ENCODE results near the gene NEK10. TPM values are rescaled to one million over a fixed set of nuclear protein-coding genes. Genes with fewer than 3 reads are reported as not detected.

Gene NEK10
- total and polyA plus RNA-seq, 2 donors (not counting 3 experiments of a cell fraction or from before 2014, with no cell fraction given), result 0.32 to 5.0 TPM

GRCh38 chr3:27285668-27286067 lies 83.5 kb downstream of the NEK10 start:
- intact Hi-C loops (cut with micrococcal nuclease), result no loop called here
- no peaks in the 10 kb centered on the region for H3K9me1 ChIP-seq (replicated peaks; ENCODE audit: control insufficient read depth, extremely low read depth, insufficient read depth, low read length)
- BruUV-seq (replicated peaks), result no TSS peak

More at GRCh38 chr3:27285668-27286067, 83.5 kb downstream of the NEK10 start:
- ChIA-PET POLR2A (no interaction called here), CTCF (interaction anchor here (0.6 kb wide), 1 partner anchor 1223 kb away, joined by 3 read pairs; no protein-coding TSS in a partner anchor)
- Histone ChIP-seq H3K9ac (replicated peaks; ENCODE audit: extremely low read depth, insufficient read depth, low read length) (no peak overlapping the region), H3K9me3 (replicated peaks; ENCODE audit: control insufficient read depth, insufficient read depth, low read length) (no peaks in the 10 kb centered on the region), H2AFZ (ENCODE audit: low read depth, low read length) (no peak overlapping the region), H3K27ac (ENCODE audit: insufficient read depth, low read depth, low read length) (no peak overlapping the region), H3K36me3 (ENCODE audit: control insufficient read depth in 2 of 2, extremely low read depth in 1 of 2, insufficient read depth in 2 of 2, low read length in 2 of 2) (no peaks in the 10 kb centered on the region), H4K20me1 (replicated peaks; ENCODE audit: control insufficient read depth, extremely low read depth, insufficient read depth, low read length) (no peaks in the 10 kb centered on the region), H3K4me3 (replicated peaks in 1 of 3; ENCODE audit: insufficient read depth in 1 of 3, low read depth in 1 of 3, low read length in 3 of 3) (no peak overlapping the region), H3K4me1 (ENCODE audit: control insufficient read depth, extremely low read depth, insufficient read depth, low read length) (no peaks in the 10 kb centered on the region), H3K4me2 (ENCODE audit: insufficient read depth, low read length) (no peak overlapping the region), H3K79me2 (ENCODE audit: control insufficient read depth, insufficient read depth, low read length) (no peaks in the 10 kb centered on the region), H3K27me3 (ENCODE audit: control insufficient read depth in 2 of 2, insufficient read depth in 2 of 2, low read length in 2 of 2) (no peaks in the 10 kb centered on the region)
- FAIRE-seq (no peak), DNase-seq (ENCODE audit: low read depth, low spot score) (no peak)
- no peak for TF ChIP-seq EZH2 (IDR thresholded peaks at IDR 0.05; ENCODE audit: borderline replicate concordance, low read depth, low read length, severe bottlenecking)
- TF ChIP-seq MYC (IDR thresholded peaks at IDR 0.05; ENCODE audit: low read depth, low read length), result no peak
- no peak for TF ChIP-seq GATA2 (IDR thresholded peaks at IDR 0.05; ENCODE audit: insufficient read depth, insufficient read length, low read depth, low read length)
- TF ChIP-seq CTCF (IDR thresholded peaks at IDR 0.05; ENCODE audit: extremely low read depth in 1 of 2, insufficient read depth in 1 of 2, low read depth in 1 of 2, low read length in 2 of 2), result no peak
- TF ChIP-seq FOS (IDR thresholded peaks at IDR 0.05; ENCODE audit: borderline replicate concordance, insufficient read depth, low read length), result no peak
- TF ChIP-seq MAX (IDR thresholded peaks at IDR 0.05; ENCODE audit: insufficient read depth, insufficient read length), result no peak
- no peak for TF ChIP-seq JUN (IDR thresholded peaks at IDR 0.05; ENCODE audit: borderline replicate concordance, insufficient read depth, insufficient read length, low read depth)
- no peak for TF ChIP-seq POLR2A (IDR thresholded peaks at IDR 0.05; ENCODE audit: low read depth, low read length)
- no peak for TF ChIP-seq POLR2AphosphoS5 (IDR thresholded peaks at IDR 0.05; ENCODE audit: insufficient read depth, low read depth, low read length)
- dilution Hi-C loops (cut with MboI; ENCODE audit: extremely low pct_ligation_motif_present, low sequenced_read_pairs), result no loop called here
